WTC11 (cell line): Measurements from ENCODE around the gene ITGA8.

Experiments
- ATF3 ChIP-seq: sonication (generic); formaldehyde crosslinking; conservative IDR thresholded peaks from 2 replicates; pipeline ENCODE4 v1.8.1; 2022; ENCODE audit warnings: mild to moderate bottlenecking, missing genetic modification reagents
- ATF6 ChIP-seq: sonication (generic); formaldehyde crosslinking; IDR thresholded peaks from 2 replicates; pipeline ENCODE4 v1.8.1; 2023; ENCODE audit warnings: mild to moderate bottlenecking, missing genetic modification reagents
- ETV6 ChIP-seq: sonication (generic); formaldehyde crosslinking; IDR thresholded peaks from 2 replicates; pipeline ENCODE4 v1.8.1; 2022; ENCODE audit warnings: mild to moderate bottlenecking, missing genetic modification reagents
- NR3C1 ChIP-seq: sonication (generic); formaldehyde crosslinking; conservative IDR thresholded peaks from 2 replicates; pipeline ENCODE4 v1.8.1; 2023; ENCODE audit warnings: low read depth, mild to moderate bottlenecking, missing genetic modification reagents
- ZNF121 ChIP-seq: sonication (generic); formaldehyde crosslinking; IDR thresholded peaks from 2 replicates; pipeline ENCODE4 v1.8.0; 2023; ENCODE audit warnings: missing genetic modification reagents
- TF ChIP-seq, protein P1 (sequence below): fragments of 200-600 bp; IDR thresholded peaks from 2 replicates; pipeline ENCODE4 v1.8.0; 2022; ENCODE audit warnings: antibody characterized with exemption
- TF ChIP-seq, protein P2 (sequence below): sonication (generic); formaldehyde crosslinking; IDR thresholded peaks from 2 replicates; pipeline ENCODE4 v1.8.1; 2022; ENCODE audit warnings: low read depth, missing genetic modification reagents, borderline replicate concordance
- TF ChIP-seq, protein P3 (sequence below): sonication (generic); formaldehyde crosslinking; IDR thresholded peaks from 2 replicates; pipeline ENCODE4 v1.8.1; 2023; ENCODE audit warnings: mild to moderate bottlenecking, missing genetic modification reagents, borderline replicate concordance

- TF ChIP-seq, protein P1, sequence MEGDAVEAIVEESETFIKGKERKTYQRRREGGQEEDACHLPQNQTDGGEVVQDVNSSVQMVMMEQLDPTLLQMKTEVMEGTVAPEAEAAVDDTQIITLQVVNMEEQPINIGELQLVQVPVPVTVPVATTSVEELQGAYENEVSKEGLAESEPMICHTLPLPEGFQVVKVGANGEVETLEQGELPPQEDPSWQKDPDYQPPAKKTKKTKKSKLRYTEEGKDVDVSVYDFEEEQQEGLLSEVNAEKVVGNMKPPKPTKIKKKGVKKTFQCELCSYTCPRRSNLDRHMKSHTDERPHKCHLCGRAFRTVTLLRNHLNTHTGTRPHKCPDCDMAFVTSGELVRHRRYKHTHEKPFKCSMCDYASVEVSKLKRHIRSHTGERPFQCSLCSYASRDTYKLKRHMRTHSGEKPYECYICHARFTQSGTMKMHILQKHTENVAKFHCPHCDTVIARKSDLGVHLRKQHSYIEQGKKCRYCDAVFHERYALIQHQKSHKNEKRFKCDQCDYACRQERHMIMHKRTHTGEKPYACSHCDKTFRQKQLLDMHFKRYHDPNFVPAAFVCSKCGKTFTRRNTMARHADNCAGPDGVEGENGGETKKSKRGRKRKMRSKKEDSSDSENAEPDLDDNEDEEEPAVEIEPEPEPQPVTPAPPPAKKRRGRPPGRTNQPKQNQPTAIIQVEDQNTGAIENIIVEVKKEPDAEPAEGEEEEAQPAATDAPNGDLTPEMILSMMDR, result no peak
- TF ChIP-seq ATF6 (CRISPR knock-in tag) (no peak), NR3C1 (no peak), ZNF121 (CRISPR knock-in tag) (no peak), ATF3 (CRISPR knock-in tag) (no peak), ETV6 (CRISPR knock-in tag) (no peak)
- TF ChIP-seq, protein P2, sequence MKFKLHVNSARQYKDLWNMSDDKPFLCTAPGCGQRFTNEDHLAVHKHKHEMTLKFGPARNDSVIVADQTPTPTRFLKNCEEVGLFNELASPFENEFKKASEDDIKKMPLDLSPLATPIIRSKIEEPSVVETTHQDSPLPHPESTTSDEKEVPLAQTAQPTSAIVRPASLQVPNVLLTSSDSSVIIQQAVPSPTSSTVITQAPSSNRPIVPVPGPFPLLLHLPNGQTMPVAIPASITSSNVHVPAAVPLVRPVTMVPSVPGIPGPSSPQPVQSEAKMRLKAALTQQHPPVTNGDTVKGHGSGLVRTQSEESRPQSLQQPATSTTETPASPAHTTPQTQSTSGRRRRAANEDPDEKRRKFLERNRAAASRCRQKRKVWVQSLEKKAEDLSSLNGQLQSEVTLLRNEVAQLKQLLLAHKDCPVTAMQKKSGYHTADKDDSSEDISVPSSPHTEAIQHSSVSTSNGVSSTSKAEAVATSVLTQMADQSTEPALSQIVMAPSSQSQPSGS (CRISPR knock-in tag), result no peak
- TF ChIP-seq, protein P3, sequence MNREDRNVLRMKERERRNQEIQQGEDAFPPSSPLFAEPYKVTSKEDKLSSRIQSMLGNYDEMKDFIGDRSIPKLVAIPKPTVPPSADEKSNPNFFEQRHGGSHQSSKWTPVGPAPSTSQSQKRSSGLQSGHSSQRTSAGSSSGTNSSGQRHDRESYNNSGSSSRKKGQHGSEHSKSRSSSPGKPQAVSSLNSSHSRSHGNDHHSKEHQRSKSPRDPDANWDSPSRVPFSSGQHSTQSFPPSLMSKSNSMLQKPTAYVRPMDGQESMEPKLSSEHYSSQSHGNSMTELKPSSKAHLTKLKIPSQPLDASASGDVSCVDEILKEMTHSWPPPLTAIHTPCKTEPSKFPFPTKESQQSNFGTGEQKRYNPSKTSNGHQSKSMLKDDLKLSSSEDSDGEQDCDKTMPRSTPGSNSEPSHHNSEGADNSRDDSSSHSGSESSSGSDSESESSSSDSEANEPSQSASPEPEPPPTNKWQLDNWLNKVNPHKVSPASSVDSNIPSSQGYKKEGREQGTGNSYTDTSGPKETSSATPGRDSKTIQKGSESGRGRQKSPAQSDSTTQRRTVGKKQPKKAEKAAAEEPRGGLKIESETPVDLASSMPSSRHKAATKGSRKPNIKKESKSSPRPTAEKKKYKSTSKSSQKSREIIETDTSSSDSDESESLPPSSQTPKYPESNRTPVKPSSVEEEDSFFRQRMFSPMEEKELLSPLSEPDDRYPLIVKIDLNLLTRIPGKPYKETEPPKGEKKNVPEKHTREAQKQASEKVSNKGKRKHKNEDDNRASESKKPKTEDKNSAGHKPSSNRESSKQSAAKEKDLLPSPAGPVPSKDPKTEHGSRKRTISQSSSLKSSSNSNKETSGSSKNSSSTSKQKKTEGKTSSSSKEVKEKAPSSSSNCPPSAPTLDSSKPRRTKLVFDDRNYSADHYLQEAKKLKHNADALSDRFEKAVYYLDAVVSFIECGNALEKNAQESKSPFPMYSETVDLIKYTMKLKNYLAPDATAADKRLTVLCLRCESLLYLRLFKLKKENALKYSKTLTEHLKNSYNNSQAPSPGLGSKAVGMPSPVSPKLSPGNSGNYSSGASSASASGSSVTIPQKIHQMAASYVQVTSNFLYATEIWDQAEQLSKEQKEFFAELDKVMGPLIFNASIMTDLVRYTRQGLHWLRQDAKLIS, result no peak
Measured at GRCh38 chr10:15741581-15741980, 21.9 kb upstream of the ITGA8 start.
